Measurements from ENCODE around the gene ZNF385D. TPM values are rescaled to one million over a fixed set of nuclear protein-coding genes. Genes with fewer than 3 reads are reported as not detected.

The ZNF385D gene
- total and polyA plus RNA-seq, 2 of the 13 experiments (the other 11 are each of a cell fraction or from before 2014, with no cell fraction given) = not detected

DNA sequence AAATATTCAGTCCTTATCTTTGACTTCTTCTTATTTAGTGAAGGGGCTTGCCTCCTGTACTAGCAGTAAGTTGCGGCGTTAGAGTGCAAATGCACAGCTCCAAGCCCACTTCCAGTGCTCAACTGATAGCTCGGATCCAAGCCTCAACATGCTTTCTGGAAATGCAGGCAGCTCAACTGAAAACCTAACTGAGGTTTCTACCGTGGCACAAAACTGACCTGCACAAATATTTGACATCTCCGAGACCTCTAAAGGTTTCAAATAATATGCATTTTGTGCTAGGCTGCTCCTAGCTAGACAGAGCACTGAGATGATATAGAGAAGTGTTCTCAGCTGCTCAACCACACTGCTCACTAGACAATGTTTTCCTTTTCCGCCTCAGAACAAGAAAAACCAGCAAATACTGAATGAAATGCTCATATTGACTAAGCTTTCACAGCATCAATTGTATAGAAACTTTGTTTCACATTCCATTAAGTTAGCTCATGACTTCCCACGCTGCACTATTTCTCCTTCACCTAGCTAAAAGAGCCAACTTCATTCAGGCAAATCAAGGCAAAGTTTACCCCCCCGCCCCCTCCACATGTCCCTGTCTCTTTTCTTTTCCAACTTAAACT is 822 bp downstream of the ZNF385D start (continued):
- TF ChIP-seq, protein P1, sequence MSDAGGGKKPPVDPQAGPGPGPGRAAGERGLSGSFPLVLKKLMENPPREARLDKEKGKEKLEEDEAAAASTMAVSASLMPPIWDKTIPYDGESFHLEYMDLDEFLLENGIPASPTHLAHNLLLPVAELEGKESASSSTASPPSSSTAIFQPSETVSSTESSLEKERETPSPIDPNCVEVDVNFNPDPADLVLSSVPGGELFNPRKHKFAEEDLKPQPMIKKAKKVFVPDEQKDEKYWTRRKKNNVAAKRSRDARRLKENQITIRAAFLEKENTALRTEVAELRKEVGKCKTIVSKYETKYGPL (CRISPR knock-in tag; IDR thresholded peaks at IDR 0.05) = no peak
- TF ChIP-seq KMT2A (CRISPR knock-in tag; IDR thresholded peaks at IDR 0.05) (no peak), RBM22 (optimal IDR thresholded peaks at IDR 0.05; ENCODE audit: low read length) (no peak), ZNF720 (CRISPR knock-in tag; IDR thresholded peaks at IDR 0.05) (no peak)

DNA sequence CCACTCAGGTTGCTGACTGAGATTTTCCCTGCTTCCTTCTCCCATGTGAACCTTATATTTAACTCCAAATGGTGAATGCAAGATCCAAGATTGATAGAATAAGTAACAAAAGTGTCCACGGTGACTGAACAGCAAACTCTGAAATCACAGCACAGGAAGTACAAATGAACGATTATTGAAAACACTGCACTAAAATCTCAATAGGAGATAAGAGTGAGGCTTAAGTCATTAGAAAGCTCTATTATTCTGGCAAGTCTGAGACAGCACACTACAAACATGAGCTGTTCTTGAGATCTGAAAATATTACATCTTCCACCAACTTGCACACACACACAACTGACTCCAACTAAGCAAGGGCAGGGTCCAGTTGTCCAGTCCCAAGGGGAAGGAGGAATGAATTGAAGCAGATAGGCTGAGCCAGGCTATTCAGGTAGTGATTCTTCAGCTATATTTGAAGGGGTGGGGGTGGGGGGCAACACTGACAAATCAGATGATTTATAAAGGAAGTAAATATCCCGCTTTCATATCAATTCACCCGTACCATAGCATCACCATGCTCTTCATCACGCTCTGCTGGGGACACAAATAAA is 2.9 kb downstream of the ZNF385D start:
- Histone ChIP-seq H3K9ac (ENCODE audit: insufficient read depth, low read depth, low read length) (no peak overlapping the region), H3K27ac (ENCODE audit: extremely low read length, insufficient read depth, low read length) (no peak overlapping the region), H3K36me3 (replicated peaks in 1 of 2; ENCODE audit: control insufficient read depth in 1 of 2, insufficient read depth in 2 of 2, low read length in 2 of 2) (no peaks in the 10 kb centered on the region), H3K4me2 (ENCODE audit: low read depth, low read length) (no peak overlapping the region), H3K79me2 (ENCODE audit: insufficient read depth, low read length) (no peaks in the 10 kb centered on the region), H2AFZ (ENCODE audit: low read length) (no peak overlapping the region), H3K4me1 (ENCODE audit: insufficient read depth, low read length) (no peaks in the 10 kb centered on the region), H3K9me3 (ENCODE audit: low read length) (peaks cover 5% of the 10 kb centered on the region; the same call in 1 of the 2 replicates), H4K20me1 (ENCODE audit: insufficient read depth, low read length) (no peaks in the 10 kb centered on the region), H3K27me3 (ENCODE audit: control insufficient read depth in 1 of 2, insufficient read depth in 2 of 2, low read length in 2 of 2) (0 out of 5 replicates have a peak, but pooled peaks cover 0 to 4% of the 10 kb centered on the region in 2 experiments), H3K4me3 (replicated peaks in 1 of 3; ENCODE audit: insufficient read depth in 1 of 3, low read depth in 2 of 3, low read length in 3 of 3) (no peak overlapping the region)
- FAIRE-seq = no peak
- in situ Hi-C loops (cut with HindIII; ENCODE audit: extremely low pct_ligation_motif_present, low pct_unique_long_range_greater_than_20kb) = no loop called here
- POLR2A ChIA-PET = no interaction called here
- WGBS (ENCODE audit: low lambda C conversion rate) = 4% methylated on average over 5 of the region's 5 CpGs
- no peak for ATAC-seq
- DNase-seq (ENCODE audit: low spot score) = no peak
- intact Hi-C loops (cut with micrococcal nuclease; ENCODE audit: unreplicated experiment) = no loop called here
- CTCF ChIA-PET (ENCODE audit: low intra/inter-chr PET ratio, low total read pairs) = no interaction called here
- no TSS peak for BruUV-seq (replicated peaks)
- TF ChIP-seq, protein P2, sequence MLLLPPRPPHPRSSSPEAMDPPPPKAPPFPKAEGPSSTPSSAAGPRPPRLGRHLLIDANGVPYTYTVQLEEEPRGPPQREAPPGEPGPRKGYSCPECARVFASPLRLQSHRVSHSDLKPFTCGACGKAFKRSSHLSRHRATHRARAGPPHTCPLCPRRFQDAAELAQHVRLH (CRISPR knock-in tag; IDR thresholded peaks at IDR 0.05; ENCODE audit: borderline replicate concordance, low read depth) = no peak
- TF ChIP-seq ZNF260 (CRISPR knock-in tag; IDR thresholded peaks at IDR 0.05; ENCODE audit: borderline replicate concordance, low read depth) (no peak), KDM5B (CRISPR knock-in tag; IDR thresholded peaks at IDR 0.05; ENCODE audit: borderline replicate concordance) (no peak), CC2D1A (CRISPR knock-in tag; IDR thresholded peaks at IDR 0.05) (no peak), SATB2 (CRISPR knock-in tag; IDR thresholded peaks at IDR 0.05) (no peak), ZNF10 (CRISPR knock-in tag; IDR thresholded peaks at IDR 0.05; ENCODE audit: borderline replicate concordance, low read depth) (no peak)
- TF ChIP-seq, protein P3, sequence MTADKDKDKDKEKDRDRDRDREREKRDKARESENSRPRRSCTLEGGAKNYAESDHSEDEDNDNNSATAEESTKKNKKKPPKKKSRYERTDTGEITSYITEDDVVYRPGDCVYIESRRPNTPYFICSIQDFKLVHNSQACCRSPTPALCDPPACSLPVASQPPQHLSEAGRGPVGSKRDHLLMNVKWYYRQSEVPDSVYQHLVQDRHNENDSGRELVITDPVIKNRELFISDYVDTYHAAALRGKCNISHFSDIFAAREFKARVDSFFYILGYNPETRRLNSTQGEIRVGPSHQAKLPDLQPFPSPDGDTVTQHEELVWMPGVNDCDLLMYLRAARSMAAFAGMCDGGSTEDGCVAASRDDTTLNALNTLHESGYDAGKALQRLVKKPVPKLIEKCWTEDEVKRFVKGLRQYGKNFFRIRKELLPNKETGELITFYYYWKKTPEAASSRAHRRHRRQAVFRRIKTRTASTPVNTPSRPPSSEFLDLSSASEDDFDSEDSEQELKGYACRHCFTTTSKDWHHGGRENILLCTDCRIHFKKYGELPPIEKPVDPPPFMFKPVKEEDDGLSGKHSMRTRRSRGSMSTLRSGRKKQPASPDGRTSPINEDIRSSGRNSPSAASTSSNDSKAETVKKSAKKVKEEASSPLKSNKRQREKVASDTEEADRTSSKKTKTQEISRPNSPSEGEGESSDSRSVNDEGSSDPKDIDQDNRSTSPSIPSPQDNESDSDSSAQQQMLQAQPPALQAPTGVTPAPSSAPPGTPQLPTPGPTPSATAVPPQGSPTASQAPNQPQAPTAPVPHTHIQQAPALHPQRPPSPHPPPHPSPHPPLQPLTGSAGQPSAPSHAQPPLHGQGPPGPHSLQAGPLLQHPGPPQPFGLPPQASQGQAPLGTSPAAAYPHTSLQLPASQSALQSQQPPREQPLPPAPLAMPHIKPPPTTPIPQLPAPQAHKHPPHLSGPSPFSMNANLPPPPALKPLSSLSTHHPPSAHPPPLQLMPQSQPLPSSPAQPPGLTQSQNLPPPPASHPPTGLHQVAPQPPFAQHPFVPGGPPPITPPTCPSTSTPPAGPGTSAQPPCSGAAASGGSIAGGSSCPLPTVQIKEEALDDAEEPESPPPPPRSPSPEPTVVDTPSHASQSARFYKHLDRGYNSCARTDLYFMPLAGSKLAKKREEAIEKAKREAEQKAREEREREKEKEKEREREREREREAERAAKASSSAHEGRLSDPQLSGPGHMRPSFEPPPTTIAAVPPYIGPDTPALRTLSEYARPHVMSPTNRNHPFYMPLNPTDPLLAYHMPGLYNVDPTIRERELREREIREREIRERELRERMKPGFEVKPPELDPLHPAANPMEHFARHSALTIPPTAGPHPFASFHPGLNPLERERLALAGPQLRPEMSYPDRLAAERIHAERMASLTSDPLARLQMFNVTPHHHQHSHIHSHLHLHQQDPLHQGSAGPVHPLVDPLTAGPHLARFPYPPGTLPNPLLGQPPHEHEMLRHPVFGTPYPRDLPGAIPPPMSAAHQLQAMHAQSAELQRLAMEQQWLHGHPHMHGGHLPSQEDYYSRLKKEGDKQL (CRISPR knock-in tag; IDR thresholded peaks at IDR 0.05; ENCODE audit: low read depth) = no peak
- TF ChIP-seq, protein P4, sequence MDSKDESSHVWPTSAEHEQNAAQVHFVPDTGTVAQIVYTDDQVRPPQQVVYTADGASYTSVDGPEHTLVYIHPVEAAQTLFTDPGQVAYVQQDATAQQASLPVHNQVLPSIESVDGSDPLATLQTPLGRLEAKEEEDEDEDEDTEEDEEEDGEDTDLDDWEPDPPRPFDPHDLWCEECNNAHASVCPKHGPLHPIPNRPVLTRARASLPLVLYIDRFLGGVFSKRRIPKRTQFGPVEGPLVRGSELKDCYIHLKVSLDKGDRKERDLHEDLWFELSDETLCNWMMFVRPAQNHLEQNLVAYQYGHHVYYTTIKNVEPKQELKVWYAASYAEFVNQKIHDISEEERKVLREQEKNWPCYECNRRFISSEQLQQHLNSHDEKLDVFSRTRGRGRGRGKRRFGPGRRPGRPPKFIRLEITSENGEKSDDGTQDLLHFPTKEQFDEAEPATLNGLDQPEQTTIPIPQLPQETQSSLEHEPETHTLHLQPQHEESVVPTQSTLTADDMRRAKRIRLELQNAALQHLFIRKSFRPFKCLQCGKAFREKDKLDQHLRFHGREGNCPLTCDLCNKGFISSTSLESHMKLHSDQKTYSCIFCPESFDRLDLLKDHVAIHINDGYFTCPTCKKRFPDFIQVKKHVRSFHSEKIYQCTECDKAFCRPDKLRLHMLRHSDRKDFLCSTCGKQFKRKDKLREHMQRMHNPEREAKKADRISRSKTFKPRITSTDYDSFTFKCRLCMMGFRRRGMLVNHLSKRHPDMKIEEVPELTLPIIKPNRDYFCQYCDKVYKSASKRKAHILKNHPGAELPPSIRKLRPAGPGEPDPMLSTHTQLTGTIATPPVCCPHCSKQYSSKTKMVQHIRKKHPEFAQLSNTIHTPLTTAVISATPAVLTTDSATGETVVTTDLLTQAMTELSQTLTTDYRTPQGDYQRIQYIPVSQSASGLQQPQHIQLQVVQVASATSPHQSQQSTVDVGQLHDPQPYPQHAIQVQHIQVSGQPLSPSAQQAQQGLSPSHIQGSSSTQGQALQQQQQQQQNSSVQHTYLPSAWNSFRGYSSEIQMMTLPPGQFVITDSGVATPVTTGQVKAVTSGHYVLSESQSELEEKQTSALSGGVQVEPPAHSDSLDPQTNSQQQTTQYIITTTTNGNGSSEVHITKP (CRISPR knock-in tag; IDR thresholded peaks at IDR 0.05; ENCODE audit: low read depth) = no peak

All from HepG2 (cell line).